T-helper 1 cell treated with Interleukin-12 subunit alpha and Interleukin-12 subunit beta and Interleukin-4 antibody, amounts not matched to agents 30 ng/mL and 1 ng/mL, for 36 hours (primary cell): ENCODE measurements around the gene PCDH9. TPM values are rescaled to one million over a fixed set of nuclear protein-coding genes. Genes with fewer than 3 reads are reported as not detected.

ENCODE experiments used
- intact Hi-C: fragments of 100-400 bp; cut with micrococcal nuclease; formaldehyde crosslinking; loops from one replicate; pipeline ENCODE4 v1.15.1; 2024
- total RNA-seq: library from RNA; stranded (reverse); gene quantifications from 2 replicates; pipeline ENCODE4 v1.2.3, GENCODE V29; 2022

PCDH9 gene
- total RNA-seq, 1 donor from 2014 or later = 0.10 TPM

DNA sequence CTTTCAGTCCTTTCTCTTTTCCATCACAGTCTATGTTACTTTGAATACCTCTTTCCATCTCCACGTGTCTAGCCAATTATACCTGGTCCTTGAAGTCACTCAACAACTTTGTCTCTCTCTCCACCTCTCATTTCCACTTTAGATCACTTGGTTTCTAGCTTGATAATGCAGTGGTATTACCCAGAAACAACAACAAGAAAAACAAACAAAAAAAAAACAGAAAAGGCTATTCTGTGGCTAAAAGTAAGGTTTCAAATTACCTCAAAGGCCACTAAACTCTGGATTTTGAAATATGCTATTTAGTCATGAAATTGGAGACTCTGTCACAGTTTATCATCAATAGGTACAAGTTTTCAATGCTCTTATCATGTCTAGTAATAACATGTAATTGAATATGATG lies 184.8 kb downstream of the PCDH9 start:
- intact Hi-C loops = no loop called here

DNA sequence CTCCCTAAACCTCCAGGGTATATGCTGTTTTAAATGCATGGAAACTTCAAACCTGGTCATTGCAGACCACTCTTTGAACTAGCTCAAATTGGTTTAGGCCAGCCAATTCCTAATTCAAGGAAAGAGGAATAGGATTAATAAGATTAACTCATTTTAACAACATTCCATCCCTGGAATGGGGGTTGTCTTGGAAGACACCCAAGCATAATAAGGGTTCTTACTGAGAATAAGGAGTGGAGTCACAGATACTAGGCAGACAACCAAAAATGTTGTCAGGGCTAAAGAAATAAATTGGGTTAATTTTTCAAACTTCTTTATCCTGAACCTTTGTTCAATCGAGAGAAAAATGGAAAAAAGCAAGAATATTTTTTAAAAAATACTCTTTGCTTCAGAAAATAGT lies 186.2 kb downstream of the PCDH9 start:
- intact Hi-C loops = no loop called here

DNA sequence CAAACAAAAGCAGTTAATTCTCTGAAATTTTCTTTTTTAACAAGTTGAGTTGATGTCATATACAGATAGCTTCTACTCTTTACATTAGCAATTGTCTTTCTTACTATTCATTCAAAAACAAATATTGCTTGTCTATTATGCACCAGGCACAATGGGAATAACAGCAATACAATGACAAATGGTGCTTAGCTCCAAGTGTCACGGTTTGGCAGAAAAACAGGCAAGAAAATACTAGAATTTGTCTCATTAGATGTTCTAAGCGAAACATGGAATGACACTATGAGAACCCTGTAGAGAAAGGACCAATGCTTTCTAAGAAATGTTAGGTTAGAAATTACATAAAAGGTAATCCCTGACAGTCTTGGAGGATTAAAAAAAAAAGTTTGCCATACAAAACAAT lies 187.6 kb downstream of the PCDH9 start:
- intact Hi-C loops = no loop called here

DNA sequence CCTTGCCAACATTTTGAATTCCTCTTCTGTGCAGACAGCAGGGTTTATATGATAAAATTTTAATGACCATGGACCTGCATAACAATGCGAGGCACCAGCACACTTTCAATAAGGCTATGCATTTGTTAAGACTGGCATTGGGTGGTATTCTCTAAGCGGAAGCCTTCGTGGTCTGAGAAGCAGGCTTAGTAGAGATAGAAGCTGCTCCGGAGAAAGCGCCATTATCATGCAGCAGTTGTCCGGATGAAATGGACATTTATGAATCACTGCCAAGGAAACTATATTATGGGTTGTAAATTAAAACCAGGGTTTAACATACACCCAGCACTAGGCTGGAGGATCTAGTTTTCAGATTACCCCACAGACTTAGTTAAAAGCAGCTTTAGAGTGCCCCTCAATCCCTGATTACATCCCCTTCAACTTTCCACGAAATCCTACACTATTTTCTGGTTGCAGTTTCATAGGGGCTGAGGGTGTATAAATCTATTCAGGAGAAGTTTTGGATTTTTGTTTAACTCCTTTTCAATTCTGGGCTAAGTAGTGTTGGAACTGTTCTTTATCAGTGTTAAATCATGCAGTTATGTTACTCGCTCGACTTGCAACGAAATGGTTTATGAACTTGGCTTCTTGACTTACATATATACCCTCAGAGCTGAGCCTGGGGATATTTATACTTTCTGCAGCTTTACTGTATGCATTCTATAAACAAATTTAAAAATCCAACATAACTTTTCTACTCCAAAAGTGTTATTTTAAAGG lies 193.3 kb downstream of the PCDH9 start:
- intact Hi-C loops = no loop called here

DNA sequence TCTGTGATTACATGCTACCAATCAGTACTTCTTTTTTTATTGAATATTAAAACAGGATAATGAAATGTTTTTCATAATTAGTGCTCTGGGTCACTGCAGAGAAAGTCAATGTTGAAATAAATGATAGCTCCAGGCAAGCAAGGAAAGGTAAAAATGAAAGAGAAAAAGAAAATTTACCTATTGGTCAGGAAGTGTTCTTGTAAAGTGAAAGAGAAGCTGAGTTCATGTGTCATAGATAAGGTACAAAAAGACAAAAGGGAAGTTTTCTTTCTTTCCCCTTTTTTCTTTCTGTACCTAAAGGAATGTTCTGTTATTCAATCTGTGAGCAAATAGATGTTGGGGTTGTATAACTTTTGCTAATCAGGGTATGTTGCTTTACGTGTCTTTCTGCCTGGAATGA lies 197.0 kb downstream of the PCDH9 start:
- intact Hi-C loops = no loop called here

DNA sequence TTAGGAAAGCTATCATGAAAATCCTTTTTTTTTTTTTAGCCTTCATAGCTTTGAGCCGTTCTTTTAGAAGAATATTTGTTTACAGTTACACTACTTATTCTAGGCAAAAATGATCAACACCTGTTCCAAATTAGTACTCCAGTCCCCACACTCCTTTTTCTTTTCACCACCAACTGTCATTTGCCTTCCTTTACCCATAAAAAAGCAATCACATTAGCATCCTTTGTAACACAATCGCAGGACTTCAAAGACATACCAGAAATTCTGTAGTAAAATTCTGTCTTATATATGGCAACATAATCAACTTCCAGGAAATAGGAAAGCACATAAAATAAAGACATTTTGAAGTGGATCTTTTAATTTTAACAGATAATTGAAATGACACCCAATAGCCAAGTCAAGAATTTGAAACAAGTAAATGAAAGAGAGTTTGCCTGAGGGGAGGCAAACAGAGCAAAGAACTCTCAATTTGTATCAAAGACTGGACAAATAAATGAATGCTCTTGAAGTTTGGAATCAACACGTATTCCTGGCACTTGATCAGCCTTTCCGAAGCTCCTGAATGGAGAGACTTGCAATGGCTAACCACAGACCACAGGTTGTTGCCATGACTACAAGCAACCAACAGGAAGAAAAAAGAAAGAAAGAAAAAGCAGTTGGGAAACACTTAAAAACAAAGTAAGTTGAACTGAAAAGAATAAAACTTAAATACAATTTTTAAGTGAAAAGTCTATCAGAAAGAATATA lies 206.8 kb downstream of the PCDH9 start:
- intact Hi-C loops = no loop called here

DNA sequence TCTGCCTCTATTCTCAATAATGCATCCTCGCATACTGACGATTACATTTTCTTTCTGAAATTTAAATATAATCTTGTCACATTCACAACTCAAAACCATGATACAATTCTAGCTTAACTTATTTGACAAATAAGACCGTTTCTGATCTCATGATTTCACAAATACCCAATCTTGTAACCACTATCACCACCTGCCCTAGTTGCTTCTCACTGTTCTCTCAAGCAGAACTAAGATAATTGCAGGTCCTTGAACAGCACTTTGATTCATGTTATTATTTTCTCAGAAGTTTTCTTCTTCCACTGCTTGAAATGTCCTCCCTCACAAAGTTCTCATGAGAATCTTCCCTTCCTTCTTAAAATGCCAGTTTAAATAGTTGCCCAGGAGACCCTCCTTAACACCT lies 211.4 kb downstream of the PCDH9 start:
- intact Hi-C loops = no loop called here

DNA sequence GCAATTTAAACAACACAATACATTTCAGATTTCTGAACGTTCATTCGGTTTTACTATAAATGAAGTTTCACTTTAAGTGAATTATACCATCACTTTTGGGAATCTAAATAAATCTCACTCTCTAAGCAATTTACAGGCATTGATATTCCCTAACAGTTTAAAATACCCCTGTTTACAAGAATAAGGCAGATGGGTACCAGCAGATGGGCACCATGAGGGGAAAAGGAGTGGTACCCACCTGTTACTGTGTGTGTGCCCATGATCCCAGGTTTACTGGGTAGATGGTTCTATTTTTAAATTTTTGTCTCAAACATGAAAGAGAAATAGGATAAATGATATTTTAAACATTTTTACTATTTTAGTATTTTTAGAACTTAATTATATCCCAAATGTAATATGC lies 212.9 kb downstream of the PCDH9 start:
- intact Hi-C loops = no loop called here

DNA sequence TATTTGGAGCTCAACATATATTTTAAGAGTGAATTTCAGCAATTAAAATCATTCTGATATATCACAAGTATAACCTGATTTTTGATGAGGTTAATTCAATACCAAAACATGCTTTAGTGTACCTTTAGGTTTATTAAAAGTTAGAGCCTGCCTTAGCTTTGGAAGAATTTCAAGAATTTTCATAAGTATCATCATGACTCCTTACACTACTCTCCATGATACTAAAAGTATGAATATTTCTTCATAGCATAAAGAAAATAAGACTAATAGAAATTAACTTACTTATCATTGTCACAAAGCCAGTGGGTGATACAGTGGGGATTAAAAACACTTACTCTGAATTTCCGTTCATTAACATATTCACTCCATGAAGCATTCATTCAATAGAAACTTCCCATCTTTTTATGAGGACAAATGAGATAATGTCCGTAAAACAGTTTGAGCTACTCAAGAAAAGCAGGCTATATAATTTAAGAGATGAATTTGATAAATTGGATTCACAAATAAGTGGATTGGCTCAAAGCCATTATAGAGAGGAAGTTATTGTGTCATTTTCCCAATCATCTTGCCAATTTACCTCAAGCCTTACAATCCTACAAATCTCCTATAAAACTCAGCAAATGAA lies 214.0 kb downstream of the PCDH9 start:
- intact Hi-C loops = no loop called here

DNA sequence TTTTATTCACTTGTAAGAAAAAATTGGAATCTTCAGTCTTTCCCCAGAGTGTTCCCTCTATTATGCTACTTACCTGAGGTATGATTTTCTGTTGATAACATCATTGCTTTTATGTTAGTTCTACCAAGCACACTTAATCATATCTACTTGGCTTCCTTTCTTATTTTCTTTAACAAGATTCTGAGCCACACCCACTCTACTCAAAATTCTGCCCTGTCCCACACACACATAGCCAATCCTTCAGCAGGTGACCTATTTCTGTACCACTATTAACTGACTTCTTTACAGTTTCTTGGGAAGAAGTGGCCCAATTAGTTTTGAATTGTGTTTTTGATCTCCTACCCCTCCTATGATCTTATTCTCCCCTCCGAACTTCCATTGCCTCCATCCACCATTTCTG lies 215.7 kb downstream of the PCDH9 start:
- intact Hi-C loops = no loop called here

DNA sequence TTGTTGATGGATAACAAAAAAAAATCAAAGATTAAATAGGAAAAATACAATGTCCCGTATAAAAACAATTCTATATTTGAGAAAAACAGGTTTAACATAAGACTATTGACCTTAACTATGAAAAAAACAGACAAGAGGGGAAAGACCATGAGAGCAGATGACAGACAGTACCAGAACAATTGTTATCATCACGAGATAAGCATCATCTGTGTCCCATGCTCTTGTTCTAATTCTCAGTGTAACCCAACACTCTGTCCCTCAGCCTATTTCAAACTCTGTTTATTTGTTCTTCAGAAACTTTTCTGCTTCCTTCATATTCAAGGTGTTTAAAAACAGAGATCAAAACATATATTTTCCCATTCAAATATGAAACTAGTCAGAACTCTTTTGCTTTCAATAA lies 216.4 kb downstream of the PCDH9 start:
- intact Hi-C loops = no loop called here

DNA sequence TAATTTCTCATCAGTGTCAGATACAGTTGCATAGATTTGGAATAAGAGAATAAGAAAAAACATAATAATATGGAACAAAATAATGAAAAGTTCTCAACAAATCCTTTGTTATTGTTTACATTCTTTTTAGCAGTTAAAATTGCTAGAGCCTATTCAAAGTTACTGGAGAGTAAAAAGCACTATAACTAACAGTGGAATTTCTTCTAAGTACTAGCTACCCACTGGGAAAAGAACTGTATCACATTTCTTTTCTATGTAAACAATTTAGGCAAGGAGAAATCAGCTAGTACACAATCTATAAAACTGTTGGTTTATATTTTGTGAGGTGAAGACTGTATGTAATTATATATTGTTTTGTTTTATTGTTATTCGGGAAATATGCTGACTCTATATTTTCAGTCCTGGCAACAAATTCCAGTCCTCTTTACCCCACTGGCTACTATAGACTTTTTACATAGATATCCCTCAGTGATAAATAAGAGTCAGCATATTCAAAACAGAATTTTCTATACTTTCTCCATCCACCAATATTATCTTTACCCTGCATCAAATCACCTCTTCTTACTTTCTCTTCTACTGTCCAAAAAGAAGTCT lies 222.0 kb downstream of the PCDH9 start:
- intact Hi-C loops = no loop called here

DNA sequence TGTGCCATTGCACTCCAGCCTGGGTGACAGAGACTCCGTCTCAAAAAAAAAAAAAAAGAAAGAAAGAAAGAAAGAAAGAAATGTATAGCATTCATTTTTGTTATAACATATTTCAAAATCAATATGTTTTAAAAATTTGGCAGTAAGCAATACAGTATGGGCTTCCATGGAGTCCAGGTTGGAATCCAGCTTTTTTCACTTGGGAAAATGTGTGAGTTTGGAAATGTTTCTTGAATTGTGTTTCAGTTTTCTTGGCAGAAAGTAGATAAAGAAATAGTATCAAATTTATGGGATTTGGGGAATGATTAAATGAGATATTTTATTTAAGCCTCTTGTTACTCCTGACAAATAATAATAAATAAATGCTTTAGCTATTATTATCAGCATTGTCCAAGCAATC lies 225.6 kb downstream of the PCDH9 start:
- intact Hi-C loops = no loop called here

DNA sequence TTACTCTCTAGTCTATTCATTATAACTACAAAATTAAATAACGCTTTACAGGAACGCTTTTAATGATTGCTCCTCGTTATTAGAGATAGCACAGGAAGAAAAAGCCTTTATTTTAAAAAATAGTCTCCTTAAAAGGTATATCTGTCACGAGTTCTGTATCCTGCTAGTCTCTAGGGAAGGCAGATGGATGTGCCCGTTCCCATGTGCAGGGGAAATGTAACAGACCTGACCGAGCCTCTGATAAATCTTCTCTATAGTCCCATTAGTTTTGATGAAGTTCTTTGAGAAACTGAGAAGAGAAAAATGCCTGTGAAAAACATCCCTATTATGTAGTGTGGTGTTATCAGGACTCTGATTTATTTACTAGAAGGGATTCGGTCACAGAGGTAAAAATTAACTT lies 226.4 kb downstream of the PCDH9 start:
- intact Hi-C loops = no loop called here

DNA sequence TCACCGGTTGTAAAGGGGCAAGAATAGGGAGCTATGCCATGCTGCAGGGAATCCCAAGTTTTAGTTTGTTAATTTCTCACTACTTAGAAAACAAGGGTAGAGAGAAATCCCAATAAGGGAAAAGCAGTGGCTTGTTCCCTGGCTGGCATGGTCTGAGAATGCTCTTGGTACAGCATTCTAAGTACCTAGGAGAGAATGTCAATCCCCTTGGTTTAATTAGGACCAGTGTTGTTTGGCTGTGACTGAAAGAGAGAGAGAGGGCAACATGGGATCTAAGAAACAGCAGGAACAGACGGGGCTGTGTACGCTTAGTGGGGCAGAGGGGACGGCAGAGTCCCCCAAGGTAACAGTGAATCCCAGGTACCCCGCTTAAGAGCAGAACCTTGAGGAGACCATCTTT lies 228.8 kb downstream of the PCDH9 start:
- intact Hi-C loops = no loop called here

DNA sequence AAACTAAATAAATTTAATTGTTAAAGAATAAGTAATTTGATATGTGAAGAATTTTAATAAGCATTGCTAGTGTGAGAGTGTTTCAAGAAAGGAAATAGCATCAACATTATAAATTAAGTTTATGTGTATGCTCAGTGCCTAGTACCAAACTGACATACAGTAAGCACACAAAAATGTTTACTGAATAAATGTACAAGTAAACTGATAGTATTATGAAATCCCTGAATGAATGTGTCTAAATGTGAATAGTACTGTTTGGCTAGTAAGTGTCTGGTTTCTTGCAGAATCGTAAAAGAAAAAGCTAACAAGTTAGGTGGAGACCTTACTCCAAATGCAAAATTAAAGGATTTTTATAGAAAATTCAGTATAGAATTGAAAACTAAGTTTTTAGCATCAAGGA lies 233.6 kb downstream of the PCDH9 start:
- intact Hi-C loops = no loop called here

DNA sequence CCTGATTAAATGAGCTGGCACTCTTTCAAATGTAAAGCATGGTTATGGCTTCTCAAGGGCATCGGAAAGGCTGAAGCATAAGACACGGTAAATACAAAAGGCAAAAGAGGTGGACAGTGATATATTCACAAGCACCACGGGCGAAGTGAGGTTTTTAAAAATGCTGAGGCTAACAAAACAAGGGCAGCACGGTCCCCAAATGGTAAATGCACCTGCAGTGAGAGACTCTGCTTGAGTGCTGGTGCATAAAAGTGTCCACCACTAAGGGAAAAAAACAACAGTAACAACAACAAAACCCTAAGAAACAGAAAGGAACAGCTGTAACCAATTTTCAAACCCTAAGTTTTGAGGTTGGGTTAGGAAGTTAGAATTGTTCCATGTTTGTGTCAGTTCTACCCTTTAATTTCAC lies 234.9 kb downstream of the PCDH9 start:
- intact Hi-C loops = no loop called here

DNA sequence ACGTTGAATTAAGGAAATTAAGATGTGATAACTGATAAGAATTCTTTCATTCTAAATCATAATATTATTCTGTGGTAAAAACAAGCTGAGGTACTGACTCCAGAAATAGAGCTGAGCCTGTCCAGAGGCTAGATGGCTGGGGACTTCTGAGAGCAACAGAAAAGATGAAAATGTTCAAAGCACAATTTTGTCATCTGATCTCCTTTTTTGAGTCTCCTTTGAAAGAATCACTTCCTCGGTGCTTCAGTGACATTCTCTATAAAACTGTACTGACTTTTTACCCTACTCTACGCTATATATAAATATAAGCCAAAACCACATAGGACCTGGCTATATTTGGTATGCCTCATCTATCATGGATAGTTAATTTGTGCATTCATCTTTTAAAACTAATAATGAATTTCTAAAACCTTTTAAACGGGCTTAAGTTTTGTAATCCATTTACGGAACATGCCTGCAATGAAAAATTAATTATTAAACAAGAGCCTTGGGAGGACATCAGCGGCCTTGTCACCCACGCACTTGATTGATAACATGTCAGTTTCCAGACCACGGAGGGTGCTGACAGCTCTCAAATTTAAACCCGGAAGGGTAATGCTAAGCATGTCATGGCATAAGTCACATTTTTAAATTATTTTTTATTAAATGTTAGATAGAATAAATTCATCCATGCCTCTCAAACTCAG lies 235.5 kb downstream of the PCDH9 start:
- intact Hi-C loops = no loop called here

DNA sequence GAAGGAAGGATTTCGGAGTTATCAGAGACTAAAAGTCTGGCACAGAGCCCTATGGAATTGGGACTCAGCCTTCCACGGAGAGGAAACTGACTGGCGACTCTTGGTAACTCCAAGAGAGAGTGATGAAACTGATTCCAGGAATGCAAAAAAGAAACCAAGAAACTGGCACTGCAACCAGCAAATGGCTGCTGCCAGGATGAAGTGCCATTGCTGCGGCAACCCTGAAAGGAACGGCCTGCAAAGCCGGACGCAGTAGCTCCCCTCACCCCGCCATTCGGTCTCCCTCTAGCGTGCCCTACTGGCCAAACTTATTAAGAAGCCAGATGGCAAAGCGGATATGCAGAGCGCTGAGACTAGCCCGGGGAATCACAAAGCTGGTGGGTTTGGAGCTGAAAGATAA lies 236.0 kb downstream of the PCDH9 start:
- intact Hi-C loops = no loop called here

DNA sequence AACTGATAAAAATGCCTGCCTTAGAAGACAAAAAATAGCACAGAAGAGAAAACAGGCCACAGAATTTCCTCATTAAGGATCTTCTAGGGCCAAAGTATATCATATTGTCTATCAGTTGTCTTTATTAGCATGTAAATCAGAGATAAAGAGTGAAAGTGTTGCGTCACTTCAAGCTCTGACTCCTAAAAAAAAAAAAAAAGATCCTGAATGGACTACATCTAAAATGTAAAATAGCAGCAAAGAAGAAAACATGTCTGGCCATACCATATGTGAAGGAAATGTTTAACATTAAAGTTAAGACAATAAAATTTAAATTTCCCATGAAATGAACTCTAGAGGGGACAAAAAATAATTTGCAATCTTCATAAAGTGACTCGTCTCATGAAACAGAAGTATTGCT lies 237.4 kb downstream of the PCDH9 start:
- intact Hi-C loops = no loop called here

DNA sequence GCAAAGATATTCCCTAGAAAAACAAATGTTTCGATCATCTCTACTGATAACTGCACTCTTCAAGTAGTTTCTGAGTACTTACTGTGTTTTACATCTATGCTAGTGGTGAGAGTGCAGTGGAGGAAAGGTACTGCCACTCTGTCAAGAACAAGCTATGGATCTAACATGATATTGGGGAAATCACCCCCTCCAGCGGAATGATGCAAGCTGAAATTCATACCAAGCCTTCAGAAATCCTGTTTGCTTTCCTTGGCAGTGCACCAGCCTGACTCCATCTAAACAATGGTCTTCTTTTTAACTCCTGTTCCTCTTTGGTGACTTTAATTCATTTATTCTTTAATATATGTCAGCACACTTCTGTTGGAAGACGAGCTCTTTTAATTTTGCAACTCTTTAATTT lies 238.0 kb downstream of the PCDH9 start:
- intact Hi-C loops = no loop called here

DNA sequence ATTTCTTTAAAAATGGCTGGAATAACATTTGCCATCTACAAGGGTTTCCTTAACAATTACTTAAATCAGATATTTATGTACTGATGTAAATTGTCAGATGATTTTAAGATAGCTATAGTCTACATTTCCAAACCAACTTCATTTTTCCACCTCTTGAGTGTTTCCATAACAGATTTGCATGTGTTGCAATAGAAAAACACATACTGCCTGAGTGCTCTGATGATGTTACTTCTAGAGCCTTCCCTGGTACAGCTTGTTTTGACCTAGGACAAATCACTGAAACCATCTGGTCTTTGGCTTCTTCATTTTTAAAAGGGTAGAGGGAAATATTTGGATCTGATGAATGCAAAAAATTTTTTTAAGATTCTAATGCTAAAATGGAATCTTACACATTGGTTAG lies 245.9 kb downstream of the PCDH9 start:
- intact Hi-C loops = no loop called here
